ENCODE measurements around the gene UBAC1.

GRCh38 chr9:135975834-135976233 is 14.7 kb upstream of the UBAC1 start:
- TF ChIP-seq CTCF (IDR thresholded peaks at IDR 0.05) (no peak), POLR2A (IDR thresholded peaks at IDR 0.05) (no peak)
